Endometrium (tissue), 2 donors: Measurements from ENCODE around the gene SLC9A9.
"Not testable (repeated sequence)": the region's sequence is repeated elsewhere in the genome, so short reads cannot be mapped to it uniquely, and the experiment has no call there.

Source experiments
- FAIRE-seq: peaks from 2 replicates; lab custom pipeline; 2012; peaks lifted over from hg19 to GRCh38; lab: Jason Lieb, UNC
- donor health status: control.
- donor health status: control.

SLC9A9 gene

GRCh38 chr3:143279567-143279966 is 568.7 kb downstream of the SLC9A9 start:
- FAIRE-seq, result not testable (repeated sequence)

GRCh38 chr3:143278721-143279120 is 569.5 kb downstream of the SLC9A9 start:
- no peak for FAIRE-seq

DNA sequence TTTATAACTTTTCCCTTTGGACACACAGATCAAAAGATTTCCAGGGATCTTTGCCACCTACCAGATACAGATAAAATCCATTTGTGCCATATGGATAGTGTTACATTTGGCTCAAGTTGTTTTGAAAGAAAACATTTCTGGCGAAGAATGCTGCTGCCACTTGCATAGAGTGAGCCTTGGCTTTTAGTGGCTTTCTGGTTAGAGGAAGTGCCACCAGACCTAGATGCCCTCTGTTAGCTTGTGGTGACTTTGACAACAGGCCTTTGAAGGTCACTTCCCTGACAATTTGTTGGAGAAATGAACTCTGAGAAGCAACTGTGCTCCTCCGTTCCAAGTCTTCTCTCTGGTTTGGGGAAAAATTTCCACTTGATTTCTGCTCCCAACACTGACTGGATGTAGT is 570.7 kb downstream of the SLC9A9 start:
- FAIRE-seq, result no peak

GRCh38 chr3:143276592-143276991 is 571.7 kb downstream of the SLC9A9 start:
- no peak for FAIRE-seq

DNA sequence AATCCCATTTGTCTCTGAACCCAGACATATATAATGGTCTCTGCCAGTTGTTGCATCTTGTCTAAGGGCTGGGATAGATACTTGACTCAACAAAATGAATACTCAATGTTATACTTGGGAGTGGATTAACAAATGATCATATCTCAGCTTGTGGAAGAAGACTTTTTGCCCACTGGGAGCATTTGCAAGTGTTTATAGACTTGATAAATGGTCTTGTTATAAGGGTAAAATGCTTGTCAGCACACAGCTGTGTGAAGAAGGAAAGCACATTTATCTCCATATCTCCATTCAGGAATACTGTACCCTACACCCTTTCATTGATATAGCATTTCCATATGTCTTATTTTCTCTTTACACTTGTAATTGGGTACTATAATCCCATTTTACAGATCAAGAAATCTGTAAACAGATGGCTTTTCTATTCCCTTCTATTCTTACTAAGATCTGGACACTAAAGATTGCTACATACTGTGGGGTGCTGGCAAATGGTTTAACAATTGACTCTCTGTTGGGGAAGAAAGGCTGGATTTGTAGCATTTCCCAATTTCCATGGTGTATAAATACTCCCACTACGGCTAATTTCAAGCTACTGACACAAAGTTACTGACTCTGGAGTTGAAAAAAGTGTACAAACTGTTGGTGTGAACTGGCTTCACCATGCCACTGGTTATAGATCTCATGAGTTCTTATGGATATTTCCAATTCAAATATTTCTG is 574.1 kb downstream of the SLC9A9 start:
- FAIRE-seq, result no peak

- FAIRE-seq, result no peak
Measured at GRCh38 chr3:143271136-143271535, 577.1 kb downstream of the SLC9A9 start.

- no peak for FAIRE-seq
Measured at GRCh38 chr3:143269741-143270140, 578.5 kb downstream of the SLC9A9 start.

- FAIRE-seq, result no peak
Measured at GRCh38 chr3:143267989-143268388, 580.3 kb downstream of the SLC9A9 start.

- FAIRE-seq, result no peak
Measured at GRCh38 chr3:143266927-143267326, 581.3 kb downstream of the SLC9A9 start.

GRCh38 chr3:143266511-143266910 is 581.8 kb downstream of the SLC9A9 start:
- FAIRE-seq, result no peak

GRCh38 chr3:143265501-143266070 is 582.7 kb downstream of the SLC9A9 start:
- no peak for FAIRE-seq

- no peak for FAIRE-seq
Measured at GRCh38 chr3:143263852-143264513, 584.3 kb downstream of the SLC9A9 start.

- no peak for FAIRE-seq
Measured at GRCh38 chr3:143261848-143262247, 586.4 kb downstream of the SLC9A9 start.

- no peak for FAIRE-seq
Measured at GRCh38 chr3:143258692-143259091, 589.6 kb downstream of the SLC9A9 start.

DNA sequence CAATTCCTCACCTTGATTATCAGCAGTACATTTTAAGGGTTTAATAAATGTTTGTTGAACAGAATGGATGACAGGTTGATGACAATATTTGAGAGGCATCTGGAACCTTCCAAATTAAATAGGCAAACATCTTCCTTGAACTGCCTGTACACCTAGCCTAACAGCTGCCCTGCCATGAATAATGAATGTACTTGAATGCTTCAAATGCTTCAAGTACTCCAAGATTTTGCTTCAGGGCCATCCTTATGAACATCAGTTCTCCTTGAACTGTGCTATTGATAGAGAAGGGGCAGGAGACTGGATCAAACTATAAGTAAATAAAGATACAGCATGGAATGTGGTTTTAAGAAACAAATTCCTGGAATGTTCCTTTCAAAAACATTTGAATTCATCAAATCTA is 591.9 kb downstream of the SLC9A9 start:
- FAIRE-seq, result no peak

- FAIRE-seq, result no peak
Measured at GRCh38 chr3:143255739-143256138, 592.5 kb downstream of the SLC9A9 start.

- no peak for FAIRE-seq
Measured at GRCh38 chr3:143252931-143253330, 595.3 kb downstream of the SLC9A9 start.

DNA sequence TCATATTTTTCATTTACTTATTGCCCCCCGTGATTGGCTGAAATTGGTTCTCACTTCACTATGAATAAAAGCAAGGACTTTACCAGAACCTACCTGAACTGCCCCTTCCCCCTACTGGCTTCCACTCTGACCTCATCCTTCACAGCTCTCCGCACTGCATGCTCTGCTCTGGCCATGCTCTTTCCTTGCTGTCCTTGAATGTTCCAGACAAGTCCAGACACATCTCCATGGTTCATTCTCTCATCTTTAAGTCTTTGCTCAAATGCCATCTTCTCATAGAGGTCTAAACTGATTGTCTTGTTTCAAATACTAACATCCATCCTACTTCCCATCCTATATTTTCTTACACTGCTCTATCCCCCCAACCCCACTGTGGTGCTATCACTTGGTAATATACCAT is 599.3 kb downstream of the SLC9A9 start:
- no peak for FAIRE-seq

- FAIRE-seq, result no peak
Measured at GRCh38 chr3:143247073-143247472, 601.2 kb downstream of the SLC9A9 start.

- no peak for FAIRE-seq
Measured at GRCh38 chr3:143245692-143246091, 602.6 kb downstream of the SLC9A9 start.

GRCh38 chr3:143244516-143245063 is 603.7 kb downstream of the SLC9A9 start:
- FAIRE-seq, result no peak

DNA sequence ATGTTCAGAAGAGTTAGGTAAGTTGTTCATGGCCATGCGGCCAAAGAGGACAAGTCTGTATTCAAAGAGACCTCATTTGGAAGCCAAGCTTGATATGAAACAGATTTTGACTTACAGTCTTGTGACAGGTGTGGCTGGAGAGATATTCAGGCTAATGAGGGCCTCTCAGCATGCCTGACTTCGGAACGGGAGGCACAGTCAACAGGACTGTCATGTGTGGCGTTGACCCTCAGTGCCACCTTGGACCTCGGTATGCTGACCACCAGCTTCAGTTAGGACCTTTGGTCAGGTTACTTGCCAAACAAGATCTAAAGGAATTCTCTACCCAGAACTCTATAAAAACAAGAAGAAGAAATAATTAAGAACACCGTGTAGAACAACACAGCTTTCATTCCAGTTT is 604.6 kb downstream of the SLC9A9 start:
- FAIRE-seq, result no peak

DNA sequence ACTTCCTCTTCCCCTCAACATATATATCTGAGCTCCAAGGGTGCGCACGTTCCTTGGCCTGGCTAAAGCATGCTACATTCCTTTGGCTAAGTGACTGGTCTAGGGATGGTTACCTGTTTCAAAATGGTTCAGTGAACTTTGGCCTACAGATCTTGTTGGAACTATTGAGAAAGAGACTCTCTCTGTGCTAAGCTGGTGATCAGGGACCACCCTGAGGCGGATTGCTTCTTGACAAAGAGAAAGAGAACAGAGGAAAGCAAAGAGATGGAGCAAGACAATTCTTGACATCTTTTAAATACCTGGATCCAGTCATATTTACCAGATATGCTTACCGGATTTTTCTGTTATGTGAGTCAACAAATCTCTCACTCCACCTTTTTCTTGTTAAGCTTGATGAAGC is 605.6 kb downstream of the SLC9A9 start:
- FAIRE-seq, result no peak
